Measurements from ENCODE around the gene CIZ1. TPM values are rescaled to one million over a fixed set of nuclear protein-coding genes. Genes with fewer than 3 reads are reported as not detected.

Gene CIZ1
- total and polyA plus RNA-seq, 11 donors: 42.6 to 101 (median 73.8) TPM

- TF ChIP-seq CTCF (IDR thresholded peaks at IDR 0.05) (no peak), POLR2A (IDR thresholded peaks at IDR 0.05) (no peak)
- H3K27ac ChIP-seq: no peak overlapping the region
- no peak for DNase-seq
- 76 to 82% (median 77%) methylated on average over 1 of the region's 1 CpG for WGBS, 4 donors
- H3K4me1 ChIP-seq: peaks cover 7 to 27% (median 18%) of the 10 kb centered on the region in 12 donors
- intact Hi-C loops (cut with DNase I): loop anchor here in 1 of 10 donors (10.0 kb wide), 1 partner anchor 137 kb away; the partner anchor contains the start of genes COQ4 and TRUB2
- ATAC-seq: no peak
- H3K4me3 ChIP-seq: no peak overlapping the region
- peaks cover 0 to 71% (median 63%) of the 10 kb centered on the region in 9 donors for H3K36me3 ChIP-seq
- H3K27me3 ChIP-seq: no peaks in the 10 kb centered on the region
- no peaks in the 10 kb centered on the region for H3K9me3 ChIP-seq
Measured at GRCh38 chr9:128188209-128188608, 3.2 kb downstream of the CIZ1 start.

GRCh38 chr9:128187361-128187760, 4.0 kb downstream of the CIZ1 start:
- peaks cover 0 to 80% (median 70%) of the 10 kb centered on the region in 9 donors for H3K36me3 ChIP-seq
- H3K4me1 ChIP-seq: peaks cover 7 to 20% (median 14%) of the 10 kb centered on the region in 12 donors
- intact Hi-C loops (cut with DNase I): loop anchor here in 1 of 10 donors (10.0 kb wide), 1 partner anchor 137 kb away; the partner anchor contains the start of genes COQ4 and TRUB2
- no peaks in the 10 kb centered on the region for H3K9me3 ChIP-seq
- no peak for ATAC-seq
- H3K27me3 ChIP-seq: no peaks in the 10 kb centered on the region
- TF ChIP-seq CTCF (IDR thresholded peaks at IDR 0.05): no peak
- TF ChIP-seq POLR2A (IDR thresholded peaks at IDR 0.05): no peak
- H3K4me3 ChIP-seq: no peak overlapping the region
- DNase-seq: no peak
- WGBS, 4 donors: 95 to 100% (median 96%) methylated on average over 2 of the region's 2 CpGs
- H3K27ac ChIP-seq: no peak overlapping the region

GRCh38 chr9:128185979-128186965, 5.1 kb downstream of the CIZ1 start:
- no peak for DNase-seq
- Histone ChIP-seq H3K36me3 (peaks cover 0 to 83% (median 70%) of the 10 kb centered on the region in 9 donors), H3K9me3 (no peaks in the 10 kb centered on the region), H3K27me3 (no peaks in the 10 kb centered on the region), H3K4me3 (no peak overlapping the region), H3K4me1 (peaks cover 7 to 13% (median 11%) of the 10 kb centered on the region in 12 donors), H3K27ac (no peak overlapping the region)
- ATAC-seq: no peak
- WGBS, 4 donors: 88 to 92% (median 91%) methylated on average over 11 of the region's 11 CpGs
- TF ChIP-seq POLR2A (IDR thresholded peaks at IDR 0.05) (no peak), CTCF (IDR thresholded peaks at IDR 0.05) (no peak)
- intact Hi-C loops (cut with DNase I): loop anchor here in 1 of 10 donors (10.0 kb wide), 1 partner anchor 139 kb away; the partner anchor contains the start of genes COQ4 and TRUB2

Measured in heart left ventricle (tissue), 16 donors.